Vagina (tissue), 2 donors: ENCODE data around the gene B4GALNT4.
"Not testable (repeated sequence)": the region's sequence is repeated elsewhere in the genome, so short reads cannot be mapped to it uniquely, and the experiment has no call there.

Experiments
- CTCF ChIP-seq, 3 experiments: fragments of 450-650 bp in 2 of 3; fragments of 200-600 bp in 1 of 3; sonication (generic) in 1 of 3; IDR thresholded peaks; one replicate each; pipeline ENCODE4 v1.5.1; 2017 to 2019; ENCODE audit warnings: antibody characterized with exemption in 3 of 3, mild to moderate bottlenecking in 2 of 3, moderate library complexity in 2 of 3
- POLR2A ChIP-seq, 2 donors: fragments of 450-650 bp; IDR thresholded peaks; one replicate each; pipeline ENCODE4 v1.6.1; 2017; ENCODE audit warnings: antibody characterized with exemption in 2 of 2, mild to moderate bottlenecking in 2 of 2, moderate library complexity in 2 of 2

- TF ChIP-seq CTCF, POLR2A (IDR thresholded peaks at IDR 0.05): not testable (repeated sequence)
These were observed 44.4 kb upstream of the B4GALNT4 start for GRCh38 chr11:324593-325517.
